Medulla oblongata (tissue), 1 donor: Measurements from ENCODE around the gene CHRM1.

Source experiments
- DNase-seq: peaks from one replicate; pipeline ENCODE4 v3.0.0-alpha.2; 2015; ENCODE audit errors: extremely low spot score

The CHRM1 gene

DNA sequence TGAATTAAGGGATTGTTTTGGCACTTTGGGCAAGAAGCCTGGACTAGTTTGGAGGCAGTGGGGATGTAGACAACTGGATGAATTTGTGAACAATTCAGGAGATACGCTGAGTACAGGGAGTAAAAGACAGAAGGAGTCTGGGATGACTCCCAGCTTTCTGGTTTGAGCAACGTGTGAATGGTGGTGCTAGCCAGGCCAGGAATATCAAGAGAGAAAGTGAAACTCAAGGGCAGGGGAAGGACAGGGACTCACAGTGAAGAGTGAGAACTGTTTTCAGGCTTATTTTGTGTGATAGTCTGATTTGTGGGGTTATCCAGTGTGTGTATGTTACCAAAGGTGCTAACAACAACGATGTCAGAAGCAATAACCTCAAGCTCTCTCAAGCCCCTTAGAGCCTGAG is 15.9 kb downstream of the CHRM1 start:
- DNase-seq, result peak; percentile 40

DNA sequence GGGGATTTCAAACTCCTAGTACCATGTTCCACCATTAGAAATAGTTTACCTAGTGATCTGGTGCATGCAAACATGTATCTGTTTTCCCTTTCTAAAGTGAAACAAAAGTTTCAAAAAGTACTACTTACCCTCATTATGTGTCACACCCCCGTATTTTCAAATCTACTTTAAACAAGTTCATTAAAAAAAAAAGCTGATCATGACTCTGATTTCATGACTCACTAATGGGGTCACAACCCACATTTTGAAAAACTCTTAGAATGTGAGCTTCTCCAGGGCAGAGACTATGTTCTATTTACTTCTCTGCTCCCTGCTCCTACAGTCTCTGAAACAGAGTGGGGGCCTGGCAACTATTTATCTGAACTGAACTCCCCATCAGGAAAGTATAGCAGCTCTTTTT is 18.2 kb downstream of the CHRM1 start:
- DNase-seq, result no peak

DNA sequence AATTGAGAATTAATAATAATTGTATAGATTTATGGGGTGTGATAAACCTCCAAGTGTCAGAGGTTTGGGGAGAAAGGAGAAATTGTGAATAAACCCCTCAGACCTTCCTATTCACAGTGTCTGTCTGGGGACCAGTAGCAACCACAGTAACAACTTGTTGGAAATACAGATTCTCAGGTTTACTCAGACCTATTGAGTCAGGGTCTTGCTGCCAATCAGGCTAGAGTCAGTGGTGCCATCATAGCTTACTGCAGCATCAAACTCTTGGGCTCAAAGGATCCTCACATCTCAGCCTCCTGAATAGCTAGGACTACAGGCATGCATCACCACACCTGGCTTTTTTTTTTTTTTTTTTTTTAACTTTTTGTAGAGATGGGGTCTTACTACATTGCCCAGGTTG is 23.1 kb downstream of the CHRM1 start:
- DNase-seq, result no peak

DNA sequence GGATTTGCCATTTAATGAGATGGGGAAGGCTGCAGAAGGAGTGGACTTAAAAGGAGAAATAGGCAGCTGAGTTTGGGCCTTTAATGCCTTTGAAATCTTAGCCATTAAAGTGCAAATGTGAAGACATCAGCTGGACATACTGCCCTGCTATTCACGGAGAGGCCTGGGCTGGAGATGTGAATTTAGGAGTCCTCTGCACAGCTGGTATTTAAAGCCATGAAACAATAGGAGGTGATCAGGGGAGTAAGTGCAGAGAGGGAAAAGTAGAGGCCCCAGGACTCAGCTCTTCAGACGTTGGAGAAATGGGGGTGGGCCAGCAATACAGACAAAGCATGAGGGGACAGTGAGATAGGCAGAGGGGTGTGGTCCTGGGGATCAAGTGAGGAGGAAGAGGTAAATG is 23.9 kb downstream of the CHRM1 start:
- DNase-seq, result no peak

DNA sequence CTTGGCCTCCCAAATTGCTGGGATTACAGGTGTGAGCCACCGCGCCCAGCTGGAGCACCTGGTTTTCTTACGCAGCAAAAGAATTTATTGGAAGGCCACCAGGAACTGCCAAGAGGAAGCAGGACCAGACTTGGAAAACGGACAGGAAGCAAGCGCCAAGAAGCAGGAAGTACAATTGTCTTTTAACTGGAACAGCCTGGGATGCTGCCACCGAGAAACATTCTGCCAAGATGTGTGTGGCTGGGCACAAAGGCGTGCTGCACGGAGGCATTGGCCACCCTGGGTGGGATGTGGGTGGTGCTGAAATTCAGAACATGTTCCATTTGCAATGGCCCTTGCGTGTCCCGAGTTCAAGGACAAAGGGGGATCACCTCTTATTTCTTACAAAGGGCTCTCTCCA is 25.1 kb downstream of the CHRM1 start:
- peak; percentile 38 for DNase-seq

DNA sequence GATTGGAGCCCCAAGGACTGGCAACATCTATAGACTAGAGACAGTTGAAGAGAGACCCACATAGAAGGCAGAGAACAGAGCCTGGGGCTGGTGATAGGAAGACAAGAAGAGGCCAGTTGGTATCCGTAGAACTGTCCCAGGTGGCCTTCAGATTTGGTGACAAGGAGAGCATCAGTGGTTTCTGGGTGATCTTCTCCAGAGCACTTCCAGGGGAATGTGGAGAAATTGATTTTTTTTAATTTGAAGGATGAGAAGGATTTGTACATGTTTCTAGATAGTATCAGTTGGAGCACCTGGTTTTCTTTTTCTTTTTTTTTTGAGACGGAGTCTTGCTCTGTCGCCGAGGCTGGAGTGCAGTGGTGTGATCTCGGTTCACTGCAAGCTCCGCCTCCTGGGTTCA is 25.7 kb downstream of the CHRM1 start:
- DNase-seq, result no peak

DNA sequence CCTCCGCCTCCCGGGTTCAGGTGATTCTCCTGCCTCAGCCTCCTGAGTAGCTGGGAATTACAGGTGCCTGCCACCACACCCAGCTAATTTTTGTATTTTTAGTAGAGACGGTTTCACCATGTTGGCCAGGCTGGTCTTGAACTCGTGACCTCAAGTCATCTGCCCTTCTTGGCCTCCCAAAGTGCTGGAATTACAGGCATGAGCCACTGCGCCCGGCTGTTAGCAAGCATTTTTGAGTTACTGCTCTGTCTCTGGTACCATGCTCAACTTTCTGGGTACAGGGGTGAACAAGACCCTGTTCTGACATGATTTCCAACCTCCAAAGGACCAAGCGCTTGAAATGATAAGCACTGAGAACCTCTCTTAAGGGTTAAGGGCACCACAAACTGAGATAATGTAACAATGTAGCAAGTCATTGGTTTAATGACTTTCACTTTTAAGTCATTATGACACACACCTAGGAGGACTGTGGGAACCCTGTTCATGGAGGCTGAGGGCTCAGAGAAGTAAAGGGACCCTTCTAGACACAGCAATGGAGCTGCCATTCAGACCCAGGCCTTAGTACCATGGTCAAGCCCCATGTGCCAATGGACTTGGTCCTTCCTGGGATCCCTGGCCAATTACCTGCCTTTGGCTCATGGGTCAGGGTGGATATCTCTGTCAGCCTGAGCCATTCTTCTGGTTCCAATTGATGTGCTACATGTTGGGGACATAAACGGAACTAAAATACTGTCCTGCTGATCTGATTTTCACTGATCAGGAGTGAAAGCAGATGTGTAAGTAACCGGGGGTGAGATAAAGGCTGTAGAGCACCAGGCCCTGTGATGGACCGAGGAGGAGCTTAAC is 28.9 kb downstream of the CHRM1 start:
- no peak for DNase-seq

DNA sequence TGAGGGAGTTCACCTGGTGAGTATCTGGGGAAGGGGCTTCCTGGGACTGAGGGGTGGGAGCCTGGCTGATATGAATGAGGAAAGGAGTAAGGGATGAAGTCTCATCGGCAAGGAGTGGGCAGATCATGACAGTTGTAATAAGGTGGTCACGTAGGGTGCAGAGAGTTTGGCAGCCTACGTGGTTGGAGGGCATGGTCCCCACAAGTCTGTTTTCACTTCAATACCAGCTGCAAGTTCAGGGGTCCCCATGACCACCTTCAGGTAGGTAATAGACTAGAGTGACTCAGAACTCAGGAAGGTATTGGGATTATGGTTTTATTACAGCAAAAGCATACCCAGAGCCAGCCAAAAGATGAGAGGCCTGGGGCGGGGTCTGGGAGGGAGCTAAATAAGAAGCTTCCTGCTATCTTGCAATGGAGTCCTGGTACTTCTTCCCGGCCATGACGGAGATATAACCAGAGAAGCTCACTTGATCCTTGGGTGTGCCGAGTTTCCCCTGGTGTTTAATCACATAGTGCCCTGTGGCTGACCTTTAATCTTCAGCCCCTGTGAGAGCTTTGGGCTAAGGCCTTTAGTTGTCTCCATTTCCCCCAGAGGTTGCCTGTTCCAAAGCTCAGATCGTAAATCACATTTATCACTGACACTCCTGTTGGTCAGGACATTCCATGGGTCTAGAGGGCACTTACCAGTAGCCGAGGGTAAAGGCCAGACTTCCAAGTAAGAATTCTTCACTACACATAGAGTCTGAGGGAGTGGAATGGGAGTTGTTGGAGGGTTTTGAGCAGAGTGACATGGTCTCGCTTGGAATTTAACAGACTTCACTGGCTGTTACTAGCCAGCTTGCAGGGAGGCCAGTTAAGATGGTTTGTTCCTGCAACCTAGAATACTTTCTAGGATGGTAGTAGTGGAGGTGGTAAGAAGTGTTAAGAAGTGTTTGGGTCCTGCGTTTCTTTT is 31.4 kb downstream of the CHRM1 start:
- no peak for DNase-seq

DNA sequence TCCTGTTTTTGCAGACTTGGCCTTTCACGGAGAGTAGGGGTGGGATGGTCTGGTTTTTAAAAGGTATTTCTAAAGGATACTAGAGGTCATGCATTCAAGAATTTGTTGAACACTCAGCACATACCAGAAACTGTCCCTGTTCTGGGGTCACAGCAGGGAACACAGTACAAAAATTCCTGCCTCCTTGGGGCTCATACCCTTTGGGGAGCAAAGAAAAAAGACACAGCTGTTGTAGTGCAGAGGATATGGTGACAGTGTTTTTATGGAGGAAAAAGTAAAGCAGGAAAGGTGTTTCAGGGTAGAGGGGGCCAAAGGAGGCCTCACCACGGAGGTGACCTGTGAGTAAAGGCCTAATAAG is 32.1 kb downstream of the CHRM1 start:
- DNase-seq, result no peak

DNA sequence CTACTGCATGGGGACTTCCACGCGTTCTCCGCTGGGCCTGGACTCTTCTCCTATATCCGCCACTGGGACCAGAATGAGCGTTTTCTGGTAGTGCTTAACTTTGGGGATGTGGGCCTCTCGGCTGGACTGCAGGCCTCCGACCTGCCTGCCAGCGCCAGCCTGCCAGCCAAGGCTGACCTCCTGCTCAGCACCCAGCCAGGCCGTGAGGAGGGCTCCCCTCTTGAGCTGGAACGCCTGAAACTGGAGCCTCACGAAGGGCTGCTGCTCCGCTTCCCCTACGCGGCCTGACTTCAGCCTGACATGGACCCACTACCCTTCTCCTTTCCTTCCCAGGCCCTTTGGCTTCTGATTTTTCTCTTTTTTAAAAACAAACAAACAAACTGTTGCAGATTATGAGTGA is 32.8 kb downstream of the CHRM1 start:
- DNase-seq, result no peak

DNA sequence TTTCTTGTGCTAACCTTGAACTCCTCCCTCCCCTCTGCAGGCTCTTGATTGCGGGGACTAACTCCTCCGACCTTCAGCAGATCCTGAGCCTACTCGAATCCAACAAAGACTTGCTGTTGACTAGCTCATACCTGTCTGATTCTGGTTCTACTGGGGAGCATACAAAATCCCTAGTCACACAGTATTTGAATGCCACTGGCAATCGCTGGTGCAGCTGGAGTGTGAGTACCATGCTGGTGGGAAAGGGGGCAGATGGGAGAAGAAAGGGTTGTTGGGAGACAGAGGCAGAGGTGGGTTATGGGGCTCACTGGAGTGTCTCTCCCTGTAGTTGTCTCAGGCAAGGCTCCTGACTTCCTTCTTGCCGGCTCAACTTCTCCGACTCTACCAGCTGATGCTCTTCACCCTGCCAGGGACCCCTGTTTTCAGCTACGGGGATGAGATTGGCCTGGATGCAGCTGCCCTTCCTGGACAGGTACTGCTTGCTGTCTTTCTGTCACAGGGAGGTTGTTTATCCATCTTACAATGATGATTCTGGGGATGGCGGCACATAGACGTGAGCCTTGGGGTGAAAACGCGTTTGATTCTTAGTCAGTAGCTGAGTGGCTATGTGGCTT is 35.9 kb downstream of the CHRM1 start:
- no peak for DNase-seq

DNA sequence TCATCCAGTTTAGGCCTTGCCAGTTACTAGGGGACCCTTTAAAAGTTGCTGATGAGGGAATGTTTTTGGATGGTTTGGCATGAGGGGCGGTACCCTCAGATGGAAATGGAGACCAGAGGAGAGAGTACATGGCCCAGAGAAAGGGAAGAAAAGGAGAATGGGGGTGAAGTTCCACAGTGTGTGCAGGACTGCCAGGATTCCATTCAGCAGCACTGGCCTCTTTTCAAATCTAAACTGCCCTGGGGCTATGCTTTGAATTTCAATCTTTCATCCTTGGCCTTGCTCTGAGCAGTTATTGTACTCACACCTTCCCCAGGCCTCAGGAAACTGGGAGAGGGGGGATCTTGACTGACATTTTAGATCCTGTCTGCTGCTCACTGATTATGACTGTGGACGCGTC is 37.5 kb downstream of the CHRM1 start:
- DNase-seq, result peak; percentile 62

DNA sequence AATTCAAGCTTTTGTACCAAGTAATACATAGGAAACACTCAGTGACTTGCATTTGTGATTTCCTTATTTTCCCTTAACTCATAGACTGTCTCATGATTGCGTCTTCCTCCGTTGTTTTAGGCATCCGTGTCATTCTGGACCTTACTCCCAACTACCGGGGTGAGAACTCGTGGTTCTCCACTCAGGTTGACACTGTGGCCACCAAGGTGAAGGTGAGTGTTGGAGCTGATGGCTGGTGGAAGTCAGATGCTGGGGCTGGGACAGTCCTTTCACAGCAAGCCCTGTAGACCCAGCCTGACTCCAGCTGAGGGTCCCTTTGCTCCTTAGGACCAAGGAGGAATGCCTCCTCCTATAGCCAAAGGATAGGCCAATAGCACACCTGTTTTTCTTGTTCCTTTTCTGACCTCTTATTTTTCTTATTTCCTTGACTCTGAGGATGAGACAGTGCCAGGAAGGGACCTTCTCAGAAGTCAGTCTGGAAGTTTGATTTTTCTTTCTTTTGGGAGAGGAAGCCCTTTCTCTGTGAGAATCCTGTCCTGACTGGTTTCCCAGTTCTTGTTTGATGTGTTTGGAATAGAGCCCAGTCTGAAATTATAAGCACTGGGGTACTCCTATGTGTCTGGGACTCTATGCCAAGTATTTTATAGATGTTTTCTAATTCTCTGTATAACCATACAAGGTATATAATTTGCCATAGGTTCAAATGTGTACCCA is 38.2 kb downstream of the CHRM1 start:
- DNase-seq, result peak; percentile 34

DNA sequence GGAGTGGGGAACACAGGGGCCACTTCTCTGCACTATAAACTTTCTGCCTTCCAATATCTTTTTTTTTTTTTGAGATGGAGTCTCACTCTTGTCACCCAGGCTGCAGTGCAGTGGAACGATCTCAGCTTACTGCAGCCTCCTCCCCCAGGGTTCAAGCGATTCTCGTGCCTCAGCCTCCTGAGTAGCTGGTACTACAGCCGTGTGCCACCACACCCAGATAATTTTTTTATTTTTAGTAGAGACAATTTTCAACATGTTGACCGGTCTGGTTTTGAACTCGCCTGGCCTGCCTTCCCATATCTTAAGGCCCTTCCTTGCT is 38.8 kb downstream of the CHRM1 start:
- DNase-seq, result no peak

DNA sequence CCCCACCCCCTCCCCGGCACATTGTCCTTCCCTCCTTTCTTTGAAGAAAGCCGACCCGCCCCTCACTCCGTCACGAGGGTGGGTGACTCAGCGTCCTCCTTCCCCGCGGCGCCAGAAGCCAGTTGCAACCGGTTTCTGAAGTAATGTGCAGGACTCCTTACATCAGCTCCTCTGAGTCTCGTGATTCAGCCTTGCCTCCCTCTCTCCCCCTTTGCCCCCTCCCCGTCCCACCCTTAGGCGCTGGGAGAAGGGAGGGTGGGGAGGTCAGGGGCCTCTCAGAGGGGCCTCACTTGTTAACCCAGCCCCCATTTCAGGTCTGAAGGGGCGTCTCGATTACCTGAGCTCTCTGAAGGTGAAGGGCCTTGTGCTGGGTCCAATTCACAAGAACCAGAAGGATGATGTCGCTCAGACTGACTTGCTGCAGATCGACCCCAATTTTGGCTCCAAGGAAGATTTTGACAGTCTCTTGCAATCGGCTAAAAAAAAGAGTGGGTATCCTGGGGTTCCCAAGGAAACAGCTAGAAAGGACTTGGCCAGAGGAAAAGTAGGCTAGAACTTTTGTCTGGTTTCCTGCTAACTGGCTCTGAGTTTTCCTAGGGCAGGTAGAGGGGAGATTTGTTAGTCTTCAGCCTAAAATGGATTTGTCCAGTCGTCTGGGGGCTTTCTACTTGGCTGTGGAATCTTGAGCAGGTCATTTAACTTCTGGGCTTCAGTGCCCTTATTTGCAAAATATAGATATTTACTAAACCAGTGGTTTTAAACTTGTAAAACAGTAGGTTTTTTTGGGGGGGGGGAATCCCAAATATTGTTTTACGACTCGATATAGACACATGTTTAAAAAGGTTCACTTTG is 39.4 kb downstream of the CHRM1 start:
- DNase-seq, result peak; percentile 96

DNA sequence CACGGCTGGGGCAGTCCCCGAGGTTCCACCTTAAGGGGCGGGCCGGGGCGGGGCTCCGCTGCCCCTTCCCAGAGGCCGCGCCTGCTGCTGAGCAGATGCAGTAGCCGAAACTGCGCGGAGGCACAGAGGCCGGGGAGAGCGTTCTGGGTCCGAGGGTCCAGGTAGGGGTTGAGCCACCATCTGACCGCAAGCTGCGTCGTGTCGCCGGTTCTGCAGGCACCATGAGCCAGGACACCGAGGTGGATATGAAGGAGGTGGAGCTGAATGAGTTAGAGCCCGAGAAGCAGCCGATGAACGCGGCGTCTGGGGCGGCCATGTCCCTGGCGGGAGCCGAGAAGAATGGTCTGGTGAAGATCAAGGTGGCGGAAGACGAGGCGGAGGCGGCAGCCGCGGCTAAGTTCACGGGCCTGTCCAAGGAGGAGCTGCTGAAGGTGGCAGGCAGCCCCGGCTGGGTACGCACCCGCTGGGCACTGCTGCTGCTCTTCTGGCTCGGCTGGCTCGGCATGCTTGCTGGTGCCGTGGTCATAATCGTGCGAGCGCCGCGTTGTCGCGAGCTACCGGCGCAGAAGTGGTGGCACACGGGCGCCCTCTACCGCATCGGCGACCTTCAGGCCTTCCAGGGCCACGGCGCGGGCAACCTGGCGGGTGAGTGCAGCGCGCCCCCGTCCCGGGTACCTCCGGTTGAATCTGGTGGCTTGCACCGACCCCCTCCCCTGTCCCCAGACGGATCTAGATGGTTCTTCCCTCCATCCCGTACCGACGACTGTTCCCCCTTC is 40.2 kb downstream of the CHRM1 start, which contains the start of gene SLC3A2:
Gene SLC3A2, plus strand, starts transcription at position 94 of the 776 bp plus-strand sequence. Its CDS starts 128 bp downstream, at position 222.
- DNase-seq, result peak; percentile 93

DNA sequence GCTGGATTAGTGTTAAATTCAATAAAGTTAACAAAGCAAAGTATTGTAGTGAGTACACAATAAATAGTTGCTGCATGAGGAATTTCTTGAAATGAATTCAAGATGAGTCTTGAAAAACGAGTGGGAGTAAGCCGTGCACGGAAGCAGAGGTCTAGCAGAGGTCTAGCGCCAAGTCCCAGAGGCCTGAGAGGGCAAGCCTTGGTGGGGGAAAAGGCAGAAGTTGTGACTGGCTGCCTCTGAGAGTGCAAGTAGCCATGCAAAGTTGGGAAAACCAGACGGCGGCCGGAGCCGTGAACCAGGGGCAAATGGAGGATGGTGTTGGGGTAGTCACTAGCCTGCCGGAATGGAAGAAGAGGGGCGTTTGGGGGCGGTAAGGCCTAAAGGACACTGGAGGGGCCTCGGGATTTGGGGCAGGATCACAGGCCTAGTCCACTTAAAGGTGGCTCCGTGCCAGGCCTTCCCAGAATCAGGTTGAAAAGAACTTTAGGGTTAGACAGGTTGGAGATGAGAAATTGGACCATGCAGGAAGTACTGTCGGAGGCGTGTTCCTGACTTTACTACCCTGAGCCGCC is 40.8 kb downstream of the CHRM1 start:
- DNase-seq, result no peak

DNA sequence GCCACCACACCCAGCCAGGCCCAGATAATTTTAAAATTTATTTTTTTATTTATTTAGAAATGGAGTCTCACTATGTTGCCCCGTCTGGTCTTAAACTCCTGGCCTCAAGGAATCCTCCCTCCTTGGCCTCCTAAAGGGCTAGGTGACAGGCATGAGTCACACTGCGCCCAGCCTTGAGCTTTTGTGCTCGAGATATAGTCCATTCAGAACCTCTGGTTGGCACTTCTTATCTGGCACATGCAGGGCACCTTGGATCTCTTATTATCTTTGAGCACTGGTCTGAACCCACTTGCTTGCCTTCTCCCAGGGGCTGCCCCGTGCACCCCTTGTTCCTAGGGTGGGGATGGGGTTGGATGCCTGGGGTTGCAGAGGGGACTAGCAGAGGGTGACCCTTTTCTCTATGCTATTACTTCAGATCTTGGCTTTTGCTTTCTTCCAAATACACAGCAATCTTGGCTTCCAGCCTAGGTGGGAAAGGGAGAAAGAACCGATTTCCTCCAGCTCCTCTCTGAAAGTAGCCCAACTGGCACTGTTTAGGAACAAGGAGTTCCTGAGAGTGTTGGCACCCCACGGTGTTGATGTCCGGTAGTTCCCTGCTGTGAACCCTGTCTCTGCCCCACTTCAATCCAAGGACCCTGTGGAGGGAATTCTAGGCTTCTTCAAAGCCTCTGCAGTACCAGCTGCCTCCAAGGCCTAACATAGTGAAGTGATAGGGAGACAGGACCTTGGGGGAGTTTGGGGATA is 41.8 kb downstream of the CHRM1 start:
- peak; percentile 81 for DNase-seq

DNA sequence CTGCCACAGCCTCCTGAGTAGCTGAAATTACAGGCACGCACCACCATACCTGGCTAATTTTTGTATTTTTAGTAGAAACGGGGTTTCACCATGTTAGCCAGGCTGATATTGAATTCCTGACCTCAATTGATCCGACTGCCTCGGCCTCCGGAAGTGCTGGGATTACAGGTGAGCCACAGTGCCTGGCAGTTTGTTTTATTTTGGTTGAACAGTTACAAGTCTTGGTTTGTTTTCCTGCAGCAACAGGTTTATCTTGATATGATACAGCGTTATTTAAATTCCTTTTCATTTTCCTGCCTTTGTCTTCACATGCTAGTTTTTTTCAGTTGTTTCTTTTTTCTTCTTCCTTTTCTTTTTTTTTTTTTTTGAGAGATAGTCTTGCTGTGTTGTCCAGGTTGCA is 44.5 kb downstream of the CHRM1 start:
- no peak for DNase-seq
